ENCODE measurements around the gene MBD4.
A peak's percentile ranks its signal among the peaks of the same experiment; 100 is the strongest.

MBD4 gene

GRCh38 chr3:129419476-129419875 is 20.3 kb downstream of the MBD4 start:
- no peak for TF ChIP-seq CTCF (IDR thresholded peaks at IDR 0.05; ENCODE audit: low read depth, low read length)
- H3K4me3 ChIP-seq (replicated peaks in 1 of 2; ENCODE audit: low read depth in 2 of 2, low read length in 2 of 2), result no peak overlapping the region
- DNase-seq (ENCODE audit: low read depth in 2 of 2), result no peak

GRCh38 chr3:129418041-129418973 is 21.4 kb downstream of the MBD4 start:
- TF ChIP-seq CTCF (IDR thresholded peaks at IDR 0.05; ENCODE audit: low read depth, low read length), result no peak
- no peak for DNase-seq (ENCODE audit: low read depth in 2 of 2)

GRCh38 chr3:129417326-129417725 is 22.4 kb downstream of the MBD4 start:
- no peak for TF ChIP-seq CTCF (IDR thresholded peaks at IDR 0.05; ENCODE audit: low read depth, low read length)
- H3K4me3 ChIP-seq (replicated peaks in 1 of 2; ENCODE audit: low read depth in 2 of 2, low read length in 2 of 2), result no peak overlapping the region
- DNase-seq (ENCODE audit: low read depth in 2 of 2), result peak; percentile 89 to 92

More at GRCh38 chr3:129418041-129418973, 21.4 kb downstream of the MBD4 start:
- no peak overlapping the region for H3K4me3 ChIP-seq (replicated peaks in 1 of 2; ENCODE audit: low read depth in 2 of 2, low read length in 2 of 2)

GRCh38 chr3:129416415-129416814 is 23.3 kb downstream of the MBD4 start:
- no peak overlapping the region for H3K4me3 ChIP-seq (replicated peaks in 1 of 2; ENCODE audit: low read depth in 2 of 2, low read length in 2 of 2)
- no peak for TF ChIP-seq CTCF (IDR thresholded peaks at IDR 0.05; ENCODE audit: low read depth, low read length)
- DNase-seq (ENCODE audit: low read depth in 2 of 2), result no peak

GRCh38 chr3:129415830-129416229 is 23.9 kb downstream of the MBD4 start:
- H3K4me3 ChIP-seq (replicated peaks in 1 of 2; ENCODE audit: low read depth in 2 of 2, low read length in 2 of 2), result no peak overlapping the region
- no peak for DNase-seq (ENCODE audit: low read depth in 2 of 2)
- no peak for TF ChIP-seq CTCF (IDR thresholded peaks at IDR 0.05; ENCODE audit: low read depth, low read length)

GRCh38 chr3:129415378-129415777 is 24.4 kb downstream of the MBD4 start:
- TF ChIP-seq CTCF (IDR thresholded peaks at IDR 0.05; ENCODE audit: low read depth, low read length), result no peak
- DNase-seq (ENCODE audit: low read depth in 2 of 2), result no peak
- no peak overlapping the region for H3K4me3 ChIP-seq (replicated peaks in 1 of 2; ENCODE audit: low read depth in 2 of 2, low read length in 2 of 2)

Data from cardiac fibroblast (primary cell).